Peyer's patch (tissue), 4 donors: ENCODE results near the gene IRS1.

Source experiments
- POLR2A ChIP-seq, 2 donors: fragments of 450-650 bp; IDR thresholded peaks; one replicate each; pipeline ENCODE4 v1.5.1; 2017; ENCODE audit warnings: antibody characterized with exemption in 2 of 2, mild to moderate bottlenecking in 2 of 2, moderate library complexity in 2 of 2
- TF ChIP-seq, protein P1 (sequence below), 6 experiments: fragments of 450-650 bp in 4 of 6; fragments of 200-600 bp in 2 of 6; sonication (generic) in 1 of 6; IDR thresholded peaks; one replicate each; pipeline ENCODE4 v1.5.1; 2017 to 2019; ENCODE audit warnings: antibody characterized with exemption in 6 of 6, mild to moderate bottlenecking in 3 of 6, moderate library complexity in 1 of 6

DNA sequence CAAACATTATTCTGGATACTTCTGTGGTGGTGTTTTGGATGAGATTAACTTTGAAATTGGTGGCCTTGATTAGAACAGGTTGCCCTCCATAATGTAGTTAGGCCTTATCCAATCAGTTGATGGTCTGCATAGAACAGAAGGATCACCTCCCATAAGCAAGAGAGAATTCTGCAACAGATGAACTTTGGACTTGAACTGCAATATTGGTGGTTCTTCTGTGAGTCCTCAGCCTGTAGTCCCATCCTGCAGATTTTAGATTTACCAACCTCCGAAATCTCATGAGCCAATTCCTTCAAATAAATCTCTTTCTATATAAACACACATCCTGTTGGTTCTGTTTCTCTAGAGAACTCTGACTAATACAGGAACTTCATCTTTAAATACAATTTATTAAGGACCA lies 81.9 kb downstream of the IRS1 start:
- TF ChIP-seq, protein P1, sequence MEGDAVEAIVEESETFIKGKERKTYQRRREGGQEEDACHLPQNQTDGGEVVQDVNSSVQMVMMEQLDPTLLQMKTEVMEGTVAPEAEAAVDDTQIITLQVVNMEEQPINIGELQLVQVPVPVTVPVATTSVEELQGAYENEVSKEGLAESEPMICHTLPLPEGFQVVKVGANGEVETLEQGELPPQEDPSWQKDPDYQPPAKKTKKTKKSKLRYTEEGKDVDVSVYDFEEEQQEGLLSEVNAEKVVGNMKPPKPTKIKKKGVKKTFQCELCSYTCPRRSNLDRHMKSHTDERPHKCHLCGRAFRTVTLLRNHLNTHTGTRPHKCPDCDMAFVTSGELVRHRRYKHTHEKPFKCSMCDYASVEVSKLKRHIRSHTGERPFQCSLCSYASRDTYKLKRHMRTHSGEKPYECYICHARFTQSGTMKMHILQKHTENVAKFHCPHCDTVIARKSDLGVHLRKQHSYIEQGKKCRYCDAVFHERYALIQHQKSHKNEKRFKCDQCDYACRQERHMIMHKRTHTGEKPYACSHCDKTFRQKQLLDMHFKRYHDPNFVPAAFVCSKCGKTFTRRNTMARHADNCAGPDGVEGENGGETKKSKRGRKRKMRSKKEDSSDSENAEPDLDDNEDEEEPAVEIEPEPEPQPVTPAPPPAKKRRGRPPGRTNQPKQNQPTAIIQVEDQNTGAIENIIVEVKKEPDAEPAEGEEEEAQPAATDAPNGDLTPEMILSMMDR (IDR thresholded peaks at IDR 0.05) = no peak
- TF ChIP-seq POLR2A (IDR thresholded peaks at IDR 0.05) = no peak
